NCI-H82 treated with DMSO at 0.1 percent for 48 hours (cell line): ENCODE data around the gene CLCN2.
A peak's percentile ranks its signal among the peaks of the same experiment; 100 is the strongest.

Source experiments
- DNase-seq: peaks from one replicate; lab custom pipeline; 2025; ENCODE audit not compliant: unreplicated experiment; lab: John Stamatoyannopoulos, UW

Gene CLCN2

GRCh38 chr3:184328516-184328915 is 32.9 kb downstream of the CLCN2 start:
- no peak for DNase-seq

GRCh38 chr3:184327171-184327570 is 34.2 kb downstream of the CLCN2 start:
- no peak for DNase-seq

- no peak for DNase-seq
These were observed 35.6 kb downstream of the CLCN2 start for GRCh38 chr3:184325715-184326369.

- no peak for DNase-seq
These were observed 36.1 kb downstream of the CLCN2 start for GRCh38 chr3:184325269-184325668.

- DNase-seq: no peak
These were observed 37.7 kb downstream of the CLCN2 start for GRCh38 chr3:184323696-184324095.

- DNase-seq: no peak
These were observed 38.5 kb downstream of the CLCN2 start for GRCh38 chr3:184322731-184323487.

GRCh38 chr3:184321666-184322065 is 39.7 kb downstream of the CLCN2 start:
- DNase-seq: no peak

GRCh38 chr3:184320104-184320445 is 41.3 kb downstream of the CLCN2 start:
- no peak for DNase-seq

GRCh38 chr3:184317201-184317600 is 44.2 kb downstream of the CLCN2 start:
- no peak for DNase-seq

GRCh38 chr3:184316792-184317191 is 44.6 kb downstream of the CLCN2 start:
- DNase-seq: no peak

- no peak for DNase-seq
These were observed 45.3 kb downstream of the CLCN2 start for GRCh38 chr3:184315871-184316661.

- DNase-seq: no peak
These were observed 45.9 kb downstream of the CLCN2 start for GRCh38 chr3:184315543-184315867.

GRCh38 chr3:184314700-184315542 is 46.5 kb downstream of the CLCN2 start:
- DNase-seq: no peak

GRCh38 chr3:184314363-184314699 is 47.1 kb downstream of the CLCN2 start, which contains the start of gene EIF4G1:
Gene EIF4G1 (plus strand): TSS chr3:184314606. CDS start chr3:184315797, 1,191 bp downstream.
- peak; percentile 92 for DNase-seq

GRCh38 chr3:184311633-184312032 is 49.8 kb downstream of the CLCN2 start:
- DNase-seq: no peak

GRCh38 chr3:184308744-184309143 is 52.7 kb downstream of the CLCN2 start:
- DNase-seq: no peak

GRCh38 chr3:184307915-184308314 is 53.5 kb downstream of the CLCN2 start:
- DNase-seq: no peak

- DNase-seq: no peak
These were observed 54.9 kb downstream of the CLCN2 start for GRCh38 chr3:184306341-184306972.

GRCh38 chr3:184305577-184305976 is 55.8 kb downstream of the CLCN2 start:
- no peak for DNase-seq

- DNase-seq: no peak
These were observed 61.1 kb downstream of the CLCN2 start for GRCh38 chr3:184300378-184300720.
